Measurements from ENCODE around the gene CAB39. TPM values are rescaled to one million over a fixed set of nuclear protein-coding genes. Genes with fewer than 3 reads are reported as not detected.

Gene CAB39
- polyA plus RNA-seq, 2 donors: 29.7 to 33.6 TPM

- Histone ChIP-seq H3K36me3 (ENCODE audit: control insufficient read depth in 2 of 2, insufficient read depth in 2 of 2, low read length in 1 of 2) (peaks cover 0 to 2% of the 10 kb centered on the region in 2 donors), H3K4me3 (ENCODE audit: low read depth in 1 of 2, low read length in 2 of 2) (no peak overlapping the region), H3K4me1 (ENCODE audit: control insufficient read depth in 2 of 2, insufficient read depth in 2 of 2, low read length in 1 of 2) (no peaks in the 10 kb centered on the region), H3K27ac (ENCODE audit: low read depth in 2 of 2, low read length in 1 of 2) (no peak overlapping the region), H3K27me3 (ENCODE audit: control insufficient read depth in 1 of 2, insufficient read depth in 2 of 2, low read length in 2 of 2) (no peaks in the 10 kb centered on the region), H3K9me3 (ENCODE audit: control insufficient read depth in 2 of 2, insufficient read depth in 1 of 2, low read depth in 1 of 2, low read length in 1 of 2) (no peaks in the 10 kb centered on the region)
- WGBS, 2 donors: 51 to 70% methylated on average over 6 of the region's 6 CpGs
Measured at GRCh38 chr2:230737791-230738226, 25.2 kb downstream of the CAB39 start.

GRCh38 chr2:230738391-230738811 is 25.8 kb downstream of the CAB39 start:
- Histone ChIP-seq H3K27ac (ENCODE audit: low read depth in 2 of 2, low read length in 1 of 2) (no peak overlapping the region), H3K36me3 (ENCODE audit: control insufficient read depth in 2 of 2, insufficient read depth in 2 of 2, low read length in 1 of 2) (peaks cover 0 to 2% of the 10 kb centered on the region in 2 donors), H3K4me3 (ENCODE audit: low read depth in 1 of 2, low read length in 2 of 2) (no peak overlapping the region), H3K27me3 (ENCODE audit: control insufficient read depth in 1 of 2, insufficient read depth in 2 of 2, low read length in 2 of 2) (no peaks in the 10 kb centered on the region), H3K4me1 (ENCODE audit: control insufficient read depth in 2 of 2, insufficient read depth in 2 of 2, low read length in 1 of 2) (no peaks in the 10 kb centered on the region), H3K9me3 (ENCODE audit: control insufficient read depth in 2 of 2, insufficient read depth in 1 of 2, low read depth in 1 of 2, low read length in 1 of 2) (no peaks in the 10 kb centered on the region)
- 14 to 19% methylated on average over 1 of the region's 1 CpG for WGBS, 2 donors

GRCh38 chr2:230738924-230739323 is 26.3 kb downstream of the CAB39 start:
- Histone ChIP-seq H3K27ac (ENCODE audit: low read depth in 2 of 2, low read length in 1 of 2) (no peak overlapping the region), H3K4me3 (ENCODE audit: low read depth in 1 of 2, low read length in 2 of 2) (no peak overlapping the region), H3K27me3 (ENCODE audit: control insufficient read depth in 1 of 2, insufficient read depth in 2 of 2, low read length in 2 of 2) (no peaks in the 10 kb centered on the region), H3K9me3 (ENCODE audit: control insufficient read depth in 2 of 2, insufficient read depth in 1 of 2, low read depth in 1 of 2, low read length in 1 of 2) (no peaks in the 10 kb centered on the region), H3K36me3 (ENCODE audit: control insufficient read depth in 2 of 2, insufficient read depth in 2 of 2, low read length in 1 of 2) (peaks cover 0 to 2% of the 10 kb centered on the region in 2 donors), H3K4me1 (ENCODE audit: control insufficient read depth in 2 of 2, insufficient read depth in 2 of 2, low read length in 1 of 2) (no peaks in the 10 kb centered on the region)
- WGBS, 2 donors: 65 to 77% methylated on average over 2 of the region's 2 CpGs

GRCh38 chr2:230739961-230740360 is 27.3 kb downstream of the CAB39 start:
- H3K4me1 ChIP-seq (ENCODE audit: control insufficient read depth in 2 of 2, insufficient read depth in 2 of 2, low read length in 1 of 2): no peaks in the 10 kb centered on the region
- H3K27ac ChIP-seq (ENCODE audit: low read depth in 2 of 2, low read length in 1 of 2): no peak overlapping the region
- H3K4me3 ChIP-seq (ENCODE audit: low read depth in 1 of 2, low read length in 2 of 2): no peak overlapping the region
- peaks cover 0 to 2% of the 10 kb centered on the region in 2 donors for H3K36me3 ChIP-seq (ENCODE audit: control insufficient read depth in 2 of 2, insufficient read depth in 2 of 2, low read length in 1 of 2)
- H3K9me3 ChIP-seq (ENCODE audit: control insufficient read depth in 2 of 2, insufficient read depth in 1 of 2, low read depth in 1 of 2, low read length in 1 of 2): no peaks in the 10 kb centered on the region
- WGBS, 2 donors: 82 to 94% methylated on average over 2 of the region's 2 CpGs
- H3K27me3 ChIP-seq (ENCODE audit: control insufficient read depth in 1 of 2, insufficient read depth in 2 of 2, low read length in 2 of 2): no peaks in the 10 kb centered on the region

GRCh38 chr2:230742781-230743180 is 30.1 kb downstream of the CAB39 start:
- Histone ChIP-seq H3K9me3 (ENCODE audit: control insufficient read depth in 2 of 2, insufficient read depth in 1 of 2, low read depth in 1 of 2, low read length in 1 of 2) (no peaks in the 10 kb centered on the region), H3K36me3 (ENCODE audit: control insufficient read depth in 2 of 2, insufficient read depth in 2 of 2, low read length in 1 of 2) (peaks cover 0 to 2% of the 10 kb centered on the region in 2 donors), H3K27me3 (ENCODE audit: control insufficient read depth in 1 of 2, insufficient read depth in 2 of 2, low read length in 2 of 2) (no peaks in the 10 kb centered on the region), H3K4me1 (ENCODE audit: control insufficient read depth in 2 of 2, insufficient read depth in 2 of 2, low read length in 1 of 2) (no peaks in the 10 kb centered on the region), H3K27ac (ENCODE audit: low read depth in 2 of 2, low read length in 1 of 2) (no peak overlapping the region), H3K4me3 (ENCODE audit: low read depth in 1 of 2, low read length in 2 of 2) (no peak overlapping the region)
- 93 to 98% methylated on average over 4 of the region's 4 CpGs for WGBS, 2 donors

- Histone ChIP-seq H3K27ac (ENCODE audit: low read depth in 2 of 2, low read length in 1 of 2) (no peak overlapping the region), H3K27me3 (ENCODE audit: control insufficient read depth in 1 of 2, insufficient read depth in 2 of 2, low read length in 2 of 2) (no peaks in the 10 kb centered on the region), H3K9me3 (ENCODE audit: control insufficient read depth in 2 of 2, insufficient read depth in 1 of 2, low read depth in 1 of 2, low read length in 1 of 2) (no peaks in the 10 kb centered on the region), H3K4me3 (ENCODE audit: low read depth in 1 of 2, low read length in 2 of 2) (no peak overlapping the region), H3K4me1 (ENCODE audit: control insufficient read depth in 2 of 2, insufficient read depth in 2 of 2, low read length in 1 of 2) (no peaks in the 10 kb centered on the region), H3K36me3 (ENCODE audit: control insufficient read depth in 2 of 2, insufficient read depth in 2 of 2, low read length in 1 of 2) (peaks cover 0 to 2% of the 10 kb centered on the region in 2 donors)
- WGBS, 2 donors: 88 to 93% methylated on average over 4 of the region's 4 CpGs
Measured at GRCh38 chr2:230746213-230746612, 33.6 kb downstream of the CAB39 start.

GRCh38 chr2:230748087-230748486 is 35.4 kb downstream of the CAB39 start:
- H3K4me1 ChIP-seq (ENCODE audit: control insufficient read depth in 2 of 2, insufficient read depth in 2 of 2, low read length in 1 of 2): no peaks in the 10 kb centered on the region
- no peak overlapping the region for H3K27ac ChIP-seq (ENCODE audit: low read depth in 2 of 2, low read length in 1 of 2)
- WGBS, 2 donors: 67 to 78% methylated on average over 2 of the region's 2 CpGs
- no peak overlapping the region for H3K4me3 ChIP-seq (ENCODE audit: low read depth in 1 of 2, low read length in 2 of 2)
- no peaks in the 10 kb centered on the region for H3K9me3 ChIP-seq (ENCODE audit: control insufficient read depth in 2 of 2, insufficient read depth in 1 of 2, low read depth in 1 of 2, low read length in 1 of 2)
- H3K27me3 ChIP-seq (ENCODE audit: control insufficient read depth in 1 of 2, insufficient read depth in 2 of 2, low read length in 2 of 2): no peaks in the 10 kb centered on the region
- H3K36me3 ChIP-seq (ENCODE audit: control insufficient read depth in 2 of 2, insufficient read depth in 2 of 2, low read length in 1 of 2): no peaks in the 10 kb centered on the region

GRCh38 chr2:230749111-230749510 is 36.5 kb downstream of the CAB39 start:
- Histone ChIP-seq H3K9me3 (ENCODE audit: control insufficient read depth in 2 of 2, insufficient read depth in 1 of 2, low read depth in 1 of 2, low read length in 1 of 2) (no peaks in the 10 kb centered on the region), H3K36me3 (ENCODE audit: control insufficient read depth in 2 of 2, insufficient read depth in 2 of 2, low read length in 1 of 2) (no peaks in the 10 kb centered on the region), H3K4me3 (ENCODE audit: low read depth in 1 of 2, low read length in 2 of 2) (no peak overlapping the region), H3K27me3 (ENCODE audit: control insufficient read depth in 1 of 2, insufficient read depth in 2 of 2, low read length in 2 of 2) (no peaks in the 10 kb centered on the region), H3K4me1 (ENCODE audit: control insufficient read depth in 2 of 2, insufficient read depth in 2 of 2, low read length in 1 of 2) (no peaks in the 10 kb centered on the region), H3K27ac (ENCODE audit: low read depth in 2 of 2, low read length in 1 of 2) (no peak overlapping the region)
- WGBS, 2 donors: 73 to 77% methylated on average over 2 of the region's 2 CpGs

GRCh38 chr2:230751062-230751461 is 38.4 kb downstream of the CAB39 start:
- no peaks in the 10 kb centered on the region for H3K9me3 ChIP-seq (ENCODE audit: control insufficient read depth in 2 of 2, insufficient read depth in 1 of 2, low read depth in 1 of 2, low read length in 1 of 2)
- no peak overlapping the region for H3K27ac ChIP-seq (ENCODE audit: low read depth in 2 of 2, low read length in 1 of 2)
- H3K27me3 ChIP-seq (ENCODE audit: control insufficient read depth in 1 of 2, insufficient read depth in 2 of 2, low read length in 2 of 2): no peaks in the 10 kb centered on the region
- no peaks in the 10 kb centered on the region for H3K36me3 ChIP-seq (ENCODE audit: control insufficient read depth in 2 of 2, insufficient read depth in 2 of 2, low read length in 1 of 2)
- H3K4me1 ChIP-seq (ENCODE audit: control insufficient read depth in 2 of 2, insufficient read depth in 2 of 2, low read length in 1 of 2): no peaks in the 10 kb centered on the region
- WGBS, 2 donors: 44 to 49% methylated on average over 3 of the region's 3 CpGs
- H3K4me3 ChIP-seq (ENCODE audit: low read depth in 1 of 2, low read length in 2 of 2): no peak overlapping the region

- Histone ChIP-seq H3K36me3 (ENCODE audit: control insufficient read depth in 2 of 2, insufficient read depth in 2 of 2, low read length in 1 of 2) (no peaks in the 10 kb centered on the region), H3K4me3 (ENCODE audit: low read depth in 1 of 2, low read length in 2 of 2) (no peak overlapping the region), H3K9me3 (ENCODE audit: control insufficient read depth in 2 of 2, insufficient read depth in 1 of 2, low read depth in 1 of 2, low read length in 1 of 2) (no peaks in the 10 kb centered on the region), H3K27ac (ENCODE audit: low read depth in 2 of 2, low read length in 1 of 2) (no peak overlapping the region), H3K4me1 (ENCODE audit: control insufficient read depth in 2 of 2, insufficient read depth in 2 of 2, low read length in 1 of 2) (peaks cover 2 to 3% of the 10 kb centered on the region in 2 donors), H3K27me3 (ENCODE audit: control insufficient read depth in 1 of 2, insufficient read depth in 2 of 2, low read length in 2 of 2) (no peaks in the 10 kb centered on the region)
- WGBS, 2 donors: 90 to 92% methylated on average over 4 of the region's 4 CpGs
Measured at GRCh38 chr2:230754200-230754599, 41.6 kb downstream of the CAB39 start.
